Mammary epithelial cell (primary cell): ENCODE results near the gene KAZN.

Experiments
- CTCF ChIP-seq, 2 donors: IDR thresholded peaks in 1 of 2; conservative IDR thresholded peaks in 1 of 2; 2 replicates each; pipeline ENCODE4 v1.5.1; 2011 to 2012; ENCODE audit warnings: inconsistent platforms in 2 of 2, low read length in 2 of 2, mild to moderate bottlenecking in 2 of 2, control low read depth in 1 of 2, low read depth in 1 of 2; ENCODE audit not compliant: insufficient read depth in 1 of 2; ENCODE audit errors: extremely low read depth in 1 of 2
- EZH2 ChIP-seq: IDR thresholded peaks from 2 replicates; pipeline ENCODE4 v1.6.1; 2012; ENCODE audit warnings: low read length, inconsistent platforms, borderline replicate concordance

DNA sequence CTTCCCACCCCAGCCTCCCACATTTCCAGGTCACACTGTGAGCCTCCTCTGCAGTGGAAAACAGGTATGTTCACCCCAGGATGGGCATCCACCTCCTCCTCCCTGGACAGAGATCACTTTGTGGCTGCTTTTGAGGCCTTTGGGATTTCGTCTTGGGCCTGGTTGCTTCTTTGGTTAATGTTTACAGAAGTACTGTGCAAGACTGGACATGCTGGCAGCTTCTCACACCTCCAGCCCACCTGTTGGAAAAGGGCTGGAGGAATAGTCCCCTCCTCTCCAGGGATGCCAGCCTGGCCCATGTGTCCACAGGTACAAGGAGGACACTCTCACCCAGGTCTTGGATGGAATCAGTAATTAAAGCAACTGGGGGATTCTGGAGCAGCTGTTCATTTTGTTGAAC is 56.1 kb downstream of the KAZN start:
- TF ChIP-seq CTCF (conservative IDR thresholded peaks at IDR 0.05 in 1 of 2, IDR thresholded peaks at IDR 0.05 in 1 of 2; ENCODE audit: extremely low read depth in 1 of 2, insufficient read depth in 1 of 2, low read depth in 1 of 2, low read length in 2 of 2) (no peak), EZH2 (no peak)
